HEK293T (cell line): ENCODE data around the gene MAST2.

Source experiments
- CTBP1 ChIP-seq: fragments of 450-650 bp; IDR thresholded peaks from 2 replicates; pipeline ENCODE4 v1.6.1; 2016; ENCODE audit warnings: borderline replicate concordance
- ELF4 ChIP-seq: fragments of 450-650 bp; IDR thresholded peaks from 2 replicates; pipeline ENCODE4 v1.6.1; 2017; ENCODE audit warnings: antibody characterized with exemption
- FOXA1 ChIP-seq: fragments of 450-650 bp; IDR thresholded peaks from 2 replicates; pipeline ENCODE4 v1.6.1; 2016; ENCODE audit warnings: mild to moderate bottlenecking
- FOXK2 ChIP-seq: fragments of 450-650 bp; IDR thresholded peaks from 2 replicates; pipeline ENCODE4 v1.6.1; 2016; ENCODE audit warnings: mild to moderate bottlenecking
- FOXM1 ChIP-seq: fragments of 450-650 bp; IDR thresholded peaks from 2 replicates; pipeline ENCODE4 v1.6.1; 2017; ENCODE audit warnings: mild to moderate bottlenecking, borderline replicate concordance
- HDGF ChIP-seq: fragments of 450-650 bp; IDR thresholded peaks from 2 replicates; pipeline ENCODE4 v1.6.1; 2017; ENCODE audit warnings: antibody characterized with exemption, borderline replicate concordance
- L3MBTL2 ChIP-seq: fragments of 450-650 bp; conservative IDR thresholded peaks from 2 replicates; pipeline ENCODE4 v1.6.1; 2016; ENCODE audit warnings: mild to moderate bottlenecking
- NFRKB ChIP-seq: fragments of 450-650 bp; IDR thresholded peaks from 2 replicates; pipeline ENCODE4 v1.6.1; 2016; ENCODE audit warnings: mild to moderate bottlenecking, moderate library complexity
- PKNOX1 ChIP-seq: fragments of 450-650 bp; IDR thresholded peaks from 2 replicates; pipeline ENCODE4 v1.6.1; 2016
- SP1 ChIP-seq: fragments of 450-650 bp; IDR thresholded peaks from 2 replicates; pipeline ENCODE4 v1.6.1; 2017
- SUZ12 ChIP-seq: fragments of 450-650 bp; IDR thresholded peaks from 2 replicates; pipeline ENCODE4 v1.6.1; 2016; ENCODE audit warnings: mild to moderate bottlenecking
- TARDBP ChIP-seq: fragments of 450-650 bp; IDR thresholded peaks from 2 replicates; pipeline ENCODE4 v1.6.1; 2016
- ZNF384 ChIP-seq: fragments of 450-650 bp; IDR thresholded peaks from 2 replicates; pipeline ENCODE4 v1.6.1; 2016

GRCh38 chr1:45925728-45926287 is 122.4 kb downstream of the MAST2 start:
- TF ChIP-seq L3MBTL2 = no peak
- no peak for TF ChIP-seq SUZ12
- no peak for TF ChIP-seq SP1
- no peak for TF ChIP-seq FOXM1
- TF ChIP-seq FOXA1 = no peak
- no peak for TF ChIP-seq FOXK2
- no peak for TF ChIP-seq CTBP1
- TF ChIP-seq ELF4 = no peak
- TF ChIP-seq HDGF = no peak
- TF ChIP-seq TARDBP = no peak
- TF ChIP-seq PKNOX1 = no peak
- no peak for TF ChIP-seq NFRKB
- no peak for TF ChIP-seq ZNF384
